ENCODE data around the gene CYP11A1.

DNA sequence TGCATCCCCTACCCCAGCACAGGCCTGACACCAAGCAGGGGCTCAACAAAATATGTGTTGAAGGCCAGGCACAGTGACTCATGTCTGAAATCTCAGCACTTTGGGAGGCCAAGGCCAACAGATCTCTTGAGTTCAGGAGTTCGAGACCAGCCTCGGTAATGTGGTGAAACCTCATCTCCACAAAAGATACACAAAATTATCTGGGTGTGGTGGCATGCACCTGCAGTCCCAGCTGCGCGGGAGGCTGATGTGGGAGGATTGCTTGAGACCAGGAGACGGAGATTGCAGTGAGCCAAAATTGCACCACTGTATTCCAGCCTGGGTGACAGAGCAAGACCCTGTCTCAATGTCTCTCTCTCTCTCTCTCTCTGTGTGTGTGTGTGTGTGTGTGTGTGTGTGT, 30.7 kb upstream of the CYP11A1 start:
- TF ChIP-seq, protein P1, sequence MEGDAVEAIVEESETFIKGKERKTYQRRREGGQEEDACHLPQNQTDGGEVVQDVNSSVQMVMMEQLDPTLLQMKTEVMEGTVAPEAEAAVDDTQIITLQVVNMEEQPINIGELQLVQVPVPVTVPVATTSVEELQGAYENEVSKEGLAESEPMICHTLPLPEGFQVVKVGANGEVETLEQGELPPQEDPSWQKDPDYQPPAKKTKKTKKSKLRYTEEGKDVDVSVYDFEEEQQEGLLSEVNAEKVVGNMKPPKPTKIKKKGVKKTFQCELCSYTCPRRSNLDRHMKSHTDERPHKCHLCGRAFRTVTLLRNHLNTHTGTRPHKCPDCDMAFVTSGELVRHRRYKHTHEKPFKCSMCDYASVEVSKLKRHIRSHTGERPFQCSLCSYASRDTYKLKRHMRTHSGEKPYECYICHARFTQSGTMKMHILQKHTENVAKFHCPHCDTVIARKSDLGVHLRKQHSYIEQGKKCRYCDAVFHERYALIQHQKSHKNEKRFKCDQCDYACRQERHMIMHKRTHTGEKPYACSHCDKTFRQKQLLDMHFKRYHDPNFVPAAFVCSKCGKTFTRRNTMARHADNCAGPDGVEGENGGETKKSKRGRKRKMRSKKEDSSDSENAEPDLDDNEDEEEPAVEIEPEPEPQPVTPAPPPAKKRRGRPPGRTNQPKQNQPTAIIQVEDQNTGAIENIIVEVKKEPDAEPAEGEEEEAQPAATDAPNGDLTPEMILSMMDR (conservative IDR thresholded peaks at IDR 0.05) = no peak
- no peak for TF ChIP-seq ZFX (IDR thresholded peaks at IDR 0.05)
